Peyer's patch (tissue), 4 donors: Measurements from ENCODE around the gene ARSG.

Experiments used
- POLR2A ChIP-seq, 2 donors: fragments of 450-650 bp; IDR thresholded peaks; one replicate each; pipeline ENCODE4 v1.5.1; 2017; ENCODE audit warnings: antibody characterized with exemption in 2 of 2, mild to moderate bottlenecking in 2 of 2, moderate library complexity in 2 of 2
- TF ChIP-seq, protein P1 (sequence below), 6 experiments: fragments of 450-650 bp in 4 of 6; fragments of 200-600 bp in 2 of 6; sonication (generic) in 1 of 6; IDR thresholded peaks; one replicate each; pipeline ENCODE4 v1.5.1; 2017 to 2019; ENCODE audit warnings: antibody characterized with exemption in 6 of 6, mild to moderate bottlenecking in 3 of 6, moderate library complexity in 1 of 6

DNA sequence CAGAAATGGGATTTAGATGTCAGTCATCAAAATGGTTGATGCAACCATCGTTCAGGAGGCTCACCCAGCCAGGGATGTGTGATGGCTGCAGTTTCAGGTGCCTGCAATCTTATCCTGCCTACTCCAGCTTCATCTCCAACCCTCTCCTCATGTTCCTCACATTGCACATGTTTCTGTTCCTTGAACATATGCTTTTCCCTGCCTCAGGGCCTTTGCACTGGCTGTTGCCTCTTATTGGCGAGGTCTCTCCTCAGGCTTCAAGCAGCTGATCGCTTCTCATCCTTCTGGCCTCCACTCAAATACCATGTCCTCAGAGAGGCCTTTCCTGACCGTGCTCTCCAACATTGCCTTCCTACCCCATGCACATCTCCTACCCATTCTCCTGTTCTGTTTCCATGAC lies 24.6 kb downstream of the ARSG start:
- TF ChIP-seq, protein P1, sequence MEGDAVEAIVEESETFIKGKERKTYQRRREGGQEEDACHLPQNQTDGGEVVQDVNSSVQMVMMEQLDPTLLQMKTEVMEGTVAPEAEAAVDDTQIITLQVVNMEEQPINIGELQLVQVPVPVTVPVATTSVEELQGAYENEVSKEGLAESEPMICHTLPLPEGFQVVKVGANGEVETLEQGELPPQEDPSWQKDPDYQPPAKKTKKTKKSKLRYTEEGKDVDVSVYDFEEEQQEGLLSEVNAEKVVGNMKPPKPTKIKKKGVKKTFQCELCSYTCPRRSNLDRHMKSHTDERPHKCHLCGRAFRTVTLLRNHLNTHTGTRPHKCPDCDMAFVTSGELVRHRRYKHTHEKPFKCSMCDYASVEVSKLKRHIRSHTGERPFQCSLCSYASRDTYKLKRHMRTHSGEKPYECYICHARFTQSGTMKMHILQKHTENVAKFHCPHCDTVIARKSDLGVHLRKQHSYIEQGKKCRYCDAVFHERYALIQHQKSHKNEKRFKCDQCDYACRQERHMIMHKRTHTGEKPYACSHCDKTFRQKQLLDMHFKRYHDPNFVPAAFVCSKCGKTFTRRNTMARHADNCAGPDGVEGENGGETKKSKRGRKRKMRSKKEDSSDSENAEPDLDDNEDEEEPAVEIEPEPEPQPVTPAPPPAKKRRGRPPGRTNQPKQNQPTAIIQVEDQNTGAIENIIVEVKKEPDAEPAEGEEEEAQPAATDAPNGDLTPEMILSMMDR (IDR thresholded peaks at IDR 0.05), result no peak
- no peak for TF ChIP-seq POLR2A (IDR thresholded peaks at IDR 0.05)
